Esophagus muscularis mucosa (tissue), 3 donors: ENCODE measurements around the gene DLG4.

Source experiments
- POLR2A ChIP-seq: fragments of 450-650 bp; IDR thresholded peaks from one replicate; pipeline ENCODE4 v1.6.1; 2017; ENCODE audit warnings: antibody characterized with exemption, moderate library complexity, mild to moderate bottlenecking, low read depth
- POLR2AphosphoS5 ChIP-seq, 2 donors: sonication (generic); formaldehyde crosslinking; IDR thresholded peaks; one replicate each; pipeline ENCODE4 v1.6.1; 2017; ENCODE audit warnings: antibody characterized with exemption in 2 of 2
- TF ChIP-seq, protein P1 (sequence below), 3 experiments: fragments of 200-600 bp in 2 of 3; fragments of 450-650 bp in 1 of 3; sonication (generic) in 2 of 3; IDR thresholded peaks; one replicate each; pipeline ENCODE4 v1.5.1; 2017 to 2019; ENCODE audit warnings: antibody characterized with exemption in 3 of 3, mild to moderate bottlenecking in 2 of 3, moderate library complexity in 1 of 3

DNA sequence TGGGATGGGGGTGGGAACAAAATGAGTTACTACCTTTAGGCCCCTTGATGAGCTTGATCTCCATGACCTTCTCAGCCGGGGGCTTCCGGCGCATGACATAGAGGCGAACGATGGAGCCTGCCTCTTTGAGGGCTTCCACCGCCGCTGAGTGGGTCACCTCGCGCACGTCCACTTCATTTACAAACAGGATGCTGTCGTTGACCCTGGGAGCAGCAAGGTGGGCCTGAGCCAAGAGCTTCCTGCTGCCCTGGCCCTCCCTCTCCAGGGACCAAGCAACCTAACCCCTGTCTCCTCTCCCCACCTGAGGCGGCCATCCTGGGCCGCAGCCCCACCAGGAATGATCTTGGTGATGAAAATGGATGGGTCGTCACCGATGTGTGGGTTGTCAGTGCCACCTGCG is 16.2 kb downstream of the DLG4 start:
- TF ChIP-seq POLR2A, result no peak
- TF ChIP-seq POLR2AphosphoS5 (IDR thresholded peaks at IDR 0.05), result no peak
- TF ChIP-seq, protein P1, sequence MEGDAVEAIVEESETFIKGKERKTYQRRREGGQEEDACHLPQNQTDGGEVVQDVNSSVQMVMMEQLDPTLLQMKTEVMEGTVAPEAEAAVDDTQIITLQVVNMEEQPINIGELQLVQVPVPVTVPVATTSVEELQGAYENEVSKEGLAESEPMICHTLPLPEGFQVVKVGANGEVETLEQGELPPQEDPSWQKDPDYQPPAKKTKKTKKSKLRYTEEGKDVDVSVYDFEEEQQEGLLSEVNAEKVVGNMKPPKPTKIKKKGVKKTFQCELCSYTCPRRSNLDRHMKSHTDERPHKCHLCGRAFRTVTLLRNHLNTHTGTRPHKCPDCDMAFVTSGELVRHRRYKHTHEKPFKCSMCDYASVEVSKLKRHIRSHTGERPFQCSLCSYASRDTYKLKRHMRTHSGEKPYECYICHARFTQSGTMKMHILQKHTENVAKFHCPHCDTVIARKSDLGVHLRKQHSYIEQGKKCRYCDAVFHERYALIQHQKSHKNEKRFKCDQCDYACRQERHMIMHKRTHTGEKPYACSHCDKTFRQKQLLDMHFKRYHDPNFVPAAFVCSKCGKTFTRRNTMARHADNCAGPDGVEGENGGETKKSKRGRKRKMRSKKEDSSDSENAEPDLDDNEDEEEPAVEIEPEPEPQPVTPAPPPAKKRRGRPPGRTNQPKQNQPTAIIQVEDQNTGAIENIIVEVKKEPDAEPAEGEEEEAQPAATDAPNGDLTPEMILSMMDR (IDR thresholded peaks at IDR 0.05), result no peak
